ENCODE data around the gene RHOT1. TPM values are rescaled to one million over a fixed set of nuclear protein-coding genes. Genes with fewer than 3 reads are reported as not detected.

RHOT1 gene
- total and polyA plus RNA-seq, 2 experiments from 2014 or later, result 25.2 to 31.9 TPM

- WGBS, 2 experiments (ENCODE audit: low coverage in 1 of 2, low lambda C conversion rate in 2 of 2, missing lambda C conversion rate in 2 of 2), result 100% methylated on average over 1 of the region's 1 CpG
- H3K36me3 ChIP-seq (ENCODE audit: low read depth), result peaks cover 31% of the 10 kb centered on the region
- no peaks in the 10 kb centered on the region for H3K9me3 ChIP-seq (ENCODE audit: low read depth)
- H3K4me3 ChIP-seq, result no peak overlapping the region
- TF ChIP-seq EZH2 (IDR thresholded peaks at IDR 0.05; ENCODE audit: insufficient read depth, poor library complexity, severe bottlenecking) (no peak), EZH2phosphoT487 (IDR thresholded peaks at IDR 0.05; ENCODE audit: insufficient read depth, low read depth) (no peak)
- H3K9me2 ChIP-seq (ENCODE audit: insufficient read depth), result no peaks in the 10 kb centered on the region
- no peak overlapping the region for H3K27ac ChIP-seq
- peaks cover 1% of the 10 kb centered on the region; the same call in 1 of the 2 replicates for H3F3A ChIP-seq (ENCODE audit: insufficient read depth)
- H3K4me2 ChIP-seq (ENCODE audit: unreplicated experiment), result no peak overlapping the region
- no peak for DNase-seq
- H3K9ac ChIP-seq, result no peak overlapping the region
- in situ Hi-C loops (cut with MboI), result no loop called here
- no peaks in the 10 kb centered on the region for H4K20me1 ChIP-seq (ENCODE audit: insufficient read depth)
- no peaks in the 10 kb centered on the region for H3K27me3 ChIP-seq (replicated peaks; ENCODE audit: insufficient read depth)
- no peaks in the 10 kb centered on the region for H3K79me2 ChIP-seq (ENCODE audit: insufficient read depth)
- peaks cover under 1% of the 10 kb centered on the region; the same call in 1 of the 2 replicates for H3K4me1 ChIP-seq (ENCODE audit: insufficient read depth)
- H2AFZ ChIP-seq, result no peak overlapping the region
These were observed 55.7 kb downstream of the RHOT1 start for GRCh38 chr17:32197987-32198386.

GRCh38 chr17:32206861-32207260 lies 64.6 kb downstream of the RHOT1 start:
- 30 to 38% methylated on average over 2 of the region's 2 CpGs for WGBS, 2 experiments (ENCODE audit: low coverage in 1 of 2, low lambda C conversion rate in 2 of 2, missing lambda C conversion rate in 2 of 2)
- Histone ChIP-seq H3K9me2 (ENCODE audit: insufficient read depth) (no peaks in the 10 kb centered on the region), H3F3A (ENCODE audit: insufficient read depth) (no peaks in the 10 kb centered on the region), H3K4me3 (no peak overlapping the region), H3K79me2 (ENCODE audit: insufficient read depth) (no peaks in the 10 kb centered on the region), H3K4me2 (ENCODE audit: unreplicated experiment) (no peak overlapping the region), H4K20me1 (ENCODE audit: insufficient read depth) (no peaks in the 10 kb centered on the region), H3K4me1 (ENCODE audit: insufficient read depth) (peaks cover 8% of the 10 kb centered on the region; the same call in 1 of the 2 replicates), H3K36me3 (ENCODE audit: low read depth) (peaks cover 24% of the 10 kb centered on the region), H3K27me3 (replicated peaks; ENCODE audit: insufficient read depth) (no peaks in the 10 kb centered on the region), H3K9ac (no peak overlapping the region), H2AFZ (no peak overlapping the region), H3K27ac (no peak overlapping the region), H3K9me3 (ENCODE audit: low read depth) (no peaks in the 10 kb centered on the region)
- TF ChIP-seq EZH2phosphoT487 (IDR thresholded peaks at IDR 0.05; ENCODE audit: insufficient read depth, low read depth) (no peak), EZH2 (IDR thresholded peaks at IDR 0.05; ENCODE audit: insufficient read depth, poor library complexity, severe bottlenecking) (no peak)
- in situ Hi-C loops (cut with MboI), result no loop called here
- DNase-seq, result peak; percentile 12

GRCh38 chr17:32208436-32208835 lies 66.1 kb downstream of the RHOT1 start:
- no peaks in the 10 kb centered on the region for H3F3A ChIP-seq (ENCODE audit: insufficient read depth)
- peaks cover 8% of the 10 kb centered on the region; the same call in 1 of the 2 replicates for H3K4me1 ChIP-seq (ENCODE audit: insufficient read depth)
- H3K27ac ChIP-seq, result no peak overlapping the region
- peaks cover 21% of the 10 kb centered on the region for H3K36me3 ChIP-seq (ENCODE audit: low read depth)
- H3K4me2 ChIP-seq (ENCODE audit: unreplicated experiment), result no peak overlapping the region
- no peak overlapping the region for H2AFZ ChIP-seq
- no peaks in the 10 kb centered on the region for H3K27me3 ChIP-seq (replicated peaks; ENCODE audit: insufficient read depth)
- no peaks in the 10 kb centered on the region for H3K79me2 ChIP-seq (ENCODE audit: insufficient read depth)
- in situ Hi-C loops (cut with MboI), result no loop called here
- H3K9me3 ChIP-seq (ENCODE audit: low read depth), result no peaks in the 10 kb centered on the region
- no peak for DNase-seq
- H3K9ac ChIP-seq, result no peak overlapping the region
- H3K4me3 ChIP-seq, result no peak overlapping the region
- no peaks in the 10 kb centered on the region for H4K20me1 ChIP-seq (ENCODE audit: insufficient read depth)
- no peak for TF ChIP-seq EZH2phosphoT487 (IDR thresholded peaks at IDR 0.05; ENCODE audit: insufficient read depth, low read depth)
- H3K9me2 ChIP-seq (ENCODE audit: insufficient read depth), result no peaks in the 10 kb centered on the region

- Histone ChIP-seq H3K9ac (no peak overlapping the region), H3F3A (ENCODE audit: insufficient read depth) (no peaks in the 10 kb centered on the region), H2AFZ (no peak overlapping the region), H3K36me3 (ENCODE audit: low read depth) (peaks cover 21% of the 10 kb centered on the region), H3K9me2 (ENCODE audit: insufficient read depth) (no peaks in the 10 kb centered on the region), H3K4me2 (ENCODE audit: unreplicated experiment) (no peak overlapping the region), H3K27ac (no peak overlapping the region), H3K27me3 (replicated peaks; ENCODE audit: insufficient read depth) (no peaks in the 10 kb centered on the region), H3K79me2 (ENCODE audit: insufficient read depth) (no peaks in the 10 kb centered on the region), H3K4me1 (ENCODE audit: insufficient read depth) (peaks cover 8% of the 10 kb centered on the region; the same call in 1 of the 2 replicates), H3K9me3 (ENCODE audit: low read depth) (no peaks in the 10 kb centered on the region), H3K4me3 (no peak overlapping the region), H4K20me1 (ENCODE audit: insufficient read depth) (no peaks in the 10 kb centered on the region)
- no peak for DNase-seq
- in situ Hi-C loops (cut with MboI), result no loop called here
- TF ChIP-seq EZH2phosphoT487 (IDR thresholded peaks at IDR 0.05; ENCODE audit: insufficient read depth, low read depth) (no peak), EZH2 (IDR thresholded peaks at IDR 0.05; ENCODE audit: insufficient read depth, poor library complexity, severe bottlenecking) (no peak)
These were observed 67.3 kb downstream of the RHOT1 start for GRCh38 chr17:32209608-32210007.

GRCh38 chr17:32211671-32212070 lies 69.4 kb downstream of the RHOT1 start:
- no peak overlapping the region for H2AFZ ChIP-seq

More at GRCh38 chr17:32211671-32212070, 69.4 kb downstream of the RHOT1 start:
- 89 to 100% methylated on average over 1 of the region's 1 CpG for WGBS, 2 experiments (ENCODE audit: low coverage in 1 of 2, low lambda C conversion rate in 2 of 2, missing lambda C conversion rate in 2 of 2)
- no peak overlapping the region for H3K4me2 ChIP-seq (ENCODE audit: unreplicated experiment)
- H3K9ac ChIP-seq, result no peak overlapping the region
- H3K9me3 ChIP-seq (ENCODE audit: low read depth), result no peaks in the 10 kb centered on the region
- in situ Hi-C loops (cut with MboI), result no loop called here
- H3K9me2 ChIP-seq (ENCODE audit: insufficient read depth), result no peaks in the 10 kb centered on the region
- H3K36me3 ChIP-seq (ENCODE audit: low read depth), result peaks cover 21% of the 10 kb centered on the region
- H3F3A ChIP-seq (ENCODE audit: insufficient read depth), result no peaks in the 10 kb centered on the region
- no peak overlapping the region for H3K4me3 ChIP-seq
- no peaks in the 10 kb centered on the region for H3K27me3 ChIP-seq (replicated peaks; ENCODE audit: insufficient read depth)
- no peak overlapping the region for H3K27ac ChIP-seq
- H3K4me1 ChIP-seq (ENCODE audit: insufficient read depth), result no peaks in the 10 kb centered on the region
- H4K20me1 ChIP-seq (ENCODE audit: insufficient read depth), result no peaks in the 10 kb centered on the region
- no peak for DNase-seq
- no peaks in the 10 kb centered on the region for H3K79me2 ChIP-seq (ENCODE audit: insufficient read depth)
- TF ChIP-seq EZH2 (IDR thresholded peaks at IDR 0.05; ENCODE audit: insufficient read depth, poor library complexity, severe bottlenecking) (no peak), EZH2phosphoT487 (IDR thresholded peaks at IDR 0.05; ENCODE audit: insufficient read depth, low read depth) (no peak)

Data from GM23248 (cell line).